B cell (primary cell): ENCODE results near the gene CER1.

Source experiments
- EZH2 ChIP-seq: IDR thresholded peaks from 2 replicates; pipeline ENCODE4 v1.6.1; 2012; ENCODE audit warnings: borderline replicate concordance, low read depth, mild to moderate bottlenecking, moderate library complexity, low read length; ENCODE audit not compliant: insufficient read depth, poor library complexity, severe bottlenecking
- TF ChIP-seq, protein P1 (sequence below): fragments of 200-600 bp; IDR thresholded peaks from one replicate; pipeline ENCODE4 v1.8.0; 2022; ENCODE audit warnings: antibody characterized with exemption, mild to moderate bottlenecking

DNA sequence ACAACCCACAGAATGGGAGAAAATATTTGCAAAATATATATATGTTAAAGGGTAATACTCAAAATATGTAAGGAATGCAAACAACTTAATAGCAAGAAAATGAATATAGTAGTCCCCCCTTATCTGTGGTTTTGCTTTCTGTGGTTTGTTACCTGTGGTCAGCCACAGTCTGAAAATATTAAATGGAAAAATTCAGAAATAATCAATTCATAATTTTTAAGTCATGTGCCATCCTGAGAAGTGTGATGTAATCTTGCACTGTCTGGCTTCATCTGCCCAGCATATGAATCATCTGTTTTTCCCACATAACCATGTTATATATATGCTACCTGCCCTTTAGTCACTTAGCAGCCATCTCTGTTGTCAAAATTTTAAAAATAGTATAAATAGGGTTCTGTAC, 11.7 kb downstream of the CER1 start:
- TF ChIP-seq, protein P1, sequence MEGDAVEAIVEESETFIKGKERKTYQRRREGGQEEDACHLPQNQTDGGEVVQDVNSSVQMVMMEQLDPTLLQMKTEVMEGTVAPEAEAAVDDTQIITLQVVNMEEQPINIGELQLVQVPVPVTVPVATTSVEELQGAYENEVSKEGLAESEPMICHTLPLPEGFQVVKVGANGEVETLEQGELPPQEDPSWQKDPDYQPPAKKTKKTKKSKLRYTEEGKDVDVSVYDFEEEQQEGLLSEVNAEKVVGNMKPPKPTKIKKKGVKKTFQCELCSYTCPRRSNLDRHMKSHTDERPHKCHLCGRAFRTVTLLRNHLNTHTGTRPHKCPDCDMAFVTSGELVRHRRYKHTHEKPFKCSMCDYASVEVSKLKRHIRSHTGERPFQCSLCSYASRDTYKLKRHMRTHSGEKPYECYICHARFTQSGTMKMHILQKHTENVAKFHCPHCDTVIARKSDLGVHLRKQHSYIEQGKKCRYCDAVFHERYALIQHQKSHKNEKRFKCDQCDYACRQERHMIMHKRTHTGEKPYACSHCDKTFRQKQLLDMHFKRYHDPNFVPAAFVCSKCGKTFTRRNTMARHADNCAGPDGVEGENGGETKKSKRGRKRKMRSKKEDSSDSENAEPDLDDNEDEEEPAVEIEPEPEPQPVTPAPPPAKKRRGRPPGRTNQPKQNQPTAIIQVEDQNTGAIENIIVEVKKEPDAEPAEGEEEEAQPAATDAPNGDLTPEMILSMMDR, result no peak
- no peak for TF ChIP-seq EZH2
